ENCODE results near the gene AGAP3.

- TF ChIP-seq POLR2A (IDR thresholded peaks at IDR 0.05) = peak; percentile 64 to 80
- TF ChIP-seq CTCF (IDR thresholded peaks at IDR 0.05) = peak in 2 of 4 experiments; percentile 2
Measured at GRCh38 chr7:151080522-151081169, 5.6 kb upstream of the AGAP3 start, which contains the start of gene FASTK.

All from uterus (tissue), 2 donors.